Measurements from ENCODE around the gene NFYA. TPM values are rescaled to one million over a fixed set of nuclear protein-coding genes. Genes with fewer than 3 reads are reported as not detected.
"Not testable (repeated sequence)": the region's sequence is repeated elsewhere in the genome, so short reads cannot be mapped to it uniquely, and the experiment has no call there.

Gene NFYA
- total and polyA plus RNA-seq, 2 of the 4 experiments (the other 2 are of a cell fraction), result 10.9 to 28.5 TPM

DNA sequence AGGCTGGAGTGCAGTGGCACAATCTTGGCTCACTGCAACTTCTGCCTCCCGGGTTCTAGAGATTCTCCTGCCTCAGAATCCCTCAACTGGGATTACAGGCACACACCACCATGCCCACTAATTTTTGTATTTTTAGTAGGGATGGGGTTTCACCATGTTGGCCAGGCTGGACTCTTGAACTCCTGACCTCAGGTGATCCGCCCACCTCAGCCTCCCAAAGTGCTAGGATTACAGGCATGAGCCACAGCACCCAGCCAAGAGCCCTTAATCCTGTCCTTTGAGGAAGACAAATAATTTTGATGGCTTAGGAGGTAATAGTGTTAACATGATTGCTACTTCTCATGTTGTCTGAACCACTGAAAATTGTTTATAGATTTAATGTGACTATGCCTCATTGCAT lies 42.3 kb downstream of the NFYA start:
- ATAC-seq (ENCODE audit: low read depth), result not testable (repeated sequence)
- WGBS, 2 experiments (ENCODE audit: extremely low coverage in 2 of 2, insufficient read length in 1 of 2), result no CpG with 5 or more reads among the region's 2 CpGs

More for the DNA sequence above, 42.3 kb downstream of the NFYA start:
- H3K14ac ChIP-seq (replicated peaks; ENCODE audit: low read depth, low read length); H4K5ac ChIP-seq (ENCODE audit: low read depth, low read length); H3K56ac ChIP-seq (ENCODE audit: extremely low read depth, insufficient read depth, low read length); H3K18ac ChIP-seq (ENCODE audit: low read depth, low read length); intact Hi-C loops (cut with micrococcal nuclease); H4K20me1 ChIP-seq (ENCODE audit: insufficient read depth, low read length); H2AK5ac ChIP-seq (ENCODE audit: low read depth, low read length); H2BK5ac ChIP-seq (ENCODE audit: low read depth, low read length, poor library complexity, severe bottlenecking); H4K8ac ChIP-seq (ENCODE audit: low read depth in 2 of 2, low read length in 2 of 2); H2AK9ac ChIP-seq (replicated peaks; ENCODE audit: low read depth, low read length, poor library complexity); H3K4ac ChIP-seq (ENCODE audit: low read depth, low read length); H3K9me1 ChIP-seq (ENCODE audit: insufficient read depth, low read length); H3K4me3 ChIP-seq (ENCODE audit: insufficient read depth, low read depth, low read length); in situ Hi-C loops (cut with MboI; ENCODE audit: low sequenced_read_pairs); BruUV-seq (replicated peaks); DNase-seq; H3K4me1 ChIP-seq (ENCODE audit: control insufficient read depth, insufficient read depth, low read length); H2BK120ac ChIP-seq (ENCODE audit: low read depth, low read length); H2AFZ ChIP-seq (replicated peaks; ENCODE audit: low read length, poor library complexity); H4K91ac ChIP-seq (ENCODE audit: insufficient read depth, low read depth, low read length); H3K27ac ChIP-seq (ENCODE audit: insufficient read depth, low read length); H2BK15ac ChIP-seq (ENCODE audit: low read depth, low read length); H3K9me3 ChIP-seq (ENCODE audit: control insufficient read depth, insufficient read depth, low read length); H3K36me3 ChIP-seq (ENCODE audit: control insufficient read depth, insufficient read depth, low read length); H3K4me2 ChIP-seq (ENCODE audit: low read depth, low read length); H3K79me1 ChIP-seq (ENCODE audit: low read depth in 1 of 2, low read length in 2 of 2); H2BK20ac ChIP-seq (ENCODE audit: low read depth, low read length); H3K23ac ChIP-seq (ENCODE audit: low read depth, low read length); H3K9ac ChIP-seq (ENCODE audit: low read depth, low read length); H3K27me3 ChIP-seq (ENCODE audit: control insufficient read depth, insufficient read depth, low read length); POLR2A ChIA-PET (ENCODE audit: unreplicated experiment); CTCF ChIA-PET; dilution Hi-C loops (cut with HindIII; ENCODE audit: low sequenced_read_pairs, unreplicated experiment): not testable (repeated sequence)

All from IMR-90 (cell line).